Heart left ventricle (tissue), 16 donors: ENCODE measurements around the gene UTRN. TPM values are rescaled to one million over a fixed set of nuclear protein-coding genes. Genes with fewer than 3 reads are reported as not detected.

Source experiments
- ATAC-seq, 4 donors: fragments of 200-7000 bp; cut with Tn5 transposase; one replicate each; pipeline ENCODE4 v1.9.1; 2020 to 2022; ENCODE audit warnings: moderate library complexity in 4 of 4, mild to moderate bottlenecking in 3 of 4, moderate number of reproducible peaks in 1 of 4
- DNase-seq, 5 donors: peaks; one replicate each; pipeline ENCODE4 v3.0.0-alpha.2; 2020
- H3K27ac ChIP-seq, 12 donors: fragments of 200-600 bp; sonication (generic) in 4 of 12; one replicate each; pipeline versions ENCODE4 v1.5.0 to v1.8.0; 2016 to 2022; ENCODE audit warnings: mild to moderate bottlenecking in 2 of 12
- H3K27me3 ChIP-seq, 9 donors: fragments of 200-600 bp; sonication (generic) in 2 of 9; one replicate each; pipeline versions ENCODE4 v1.5.1 to v1.8.0; 2016 to 2022; ENCODE audit warnings: mild to moderate bottlenecking in 3 of 9
- H3K36me3 ChIP-seq, 9 donors: fragments of 200-600 bp; sonication (generic) in 2 of 9; one replicate each; pipeline versions ENCODE4 v1.5.0 to v1.8.0; 2018 to 2022; ENCODE audit warnings: mild to moderate bottlenecking in 2 of 9
- H3K4me1 ChIP-seq, 12 donors: fragments of 200-600 bp; sonication (generic) in 4 of 12; one replicate each; pipeline versions ENCODE4 v1.5.0 to v1.8.0; 2016 to 2022; ENCODE audit warnings: mild to moderate bottlenecking in 3 of 12
- H3K4me3 ChIP-seq, 12 donors: fragments of 200-600 bp; sonication (generic) in 4 of 12; one replicate each; pipeline versions ENCODE4 v1.5.0 to v1.8.0; 2017 to 2022; ENCODE audit warnings: mild to moderate bottlenecking in 9 of 12, moderate library complexity in 4 of 12
- H3K9me3 ChIP-seq, 12 donors: fragments of 200-600 bp; sonication (generic) in 4 of 12; one replicate each; pipeline versions ENCODE4 v1.5.0 to v1.8.0; 2016 to 2022; ENCODE audit warnings: mild to moderate bottlenecking in 1 of 12
- CTCF ChIP-seq, 12 donors: fragments of 200-600 bp; sonication (generic) in 4 of 12; IDR thresholded peaks; one replicate each; pipeline versions ENCODE4 v1.5.0 to v1.8.0; 2018 to 2022; ENCODE audit warnings: antibody characterized with exemption in 12 of 12, mild to moderate bottlenecking in 5 of 12
- POLR2A ChIP-seq, 2 donors: fragments of 450-650 bp; IDR thresholded peaks; one replicate each; pipeline ENCODE4 v1.6.1; 2017; ENCODE audit warnings: antibody characterized with exemption in 2 of 2, mild to moderate bottlenecking in 2 of 2, moderate library complexity in 2 of 2
- WGBS, 4 donors: extraction: QIAGEN DNeasy Blood & Tissue Kit in 2 of 4; methylation state at CpG; one replicate each; pipeline versions ENCODE4 v1.1.5 to v1.1.7; 2013 to 2018; 5-methylcytosine and 5-hydroxymethylcytosine counted together
- intact Hi-C, 10 donors: fragments of 100-400 bp; cut with DNase I; formaldehyde crosslinking; loops; one replicate each; pipeline versions ENCODE4 v1.11.1 to v1.14.2; 2022
- polyA plus RNA-seq, 2 donors: library from polyadenylated mRNA; stranded (reverse); fragments of 200-250 nt; gene quantifications; one replicate each; pipeline ENCODE4 v1.2.3, GENCODE V29; 2013
- total RNA-seq, 9 donors: library from RNA; depleted of rRNA in 2 of 9; stranded (reverse); fragments of >200 nt in 2 of 9; fragmentation: NEBNext Ultra II Directional in 3 of 9; extraction: Animal tissue kit (Norgen Biotek cat#: 25700) in 3 of 9; gene quantifications; one replicate each; pipeline versions ENCODE4 v1.1.0 to v1.2.4, GENCODE V29; 2016 to 2023
- donor health status: ischemic (EF 13 %, LVEDD 7.1; RV severe dilation, severe dysfunction).
- donor health status: healthy with polysubstance abuse.
- donor health status: DM: no; HTN: yes; CAD: no.
- donor health status: DM: no; HTN: no; CAD: no.
- donor health status: ischemic (EF 25% LVEDD 6.9; RV normal size, moderate dysfunction).
- donor health status: ischemic (EF 25% LVEDD 5.7; RV mildly dilated, moderate dysfunction).
- donor health status: healthy.
- donor health status: DM: yes; HTN: yes; CAD: no.
- donor health status: ischemic (EF 35%, LVEDD 5.7; RV mildly dilated, moderate dysfunction).
- donor health status: nonischemic (EF 11% LVEDD 7.7; RV severe dilation, severe dysfunction).
- donor health status: DM: yes; HTN: yes; CAD: no.
- donor health status: PGD.
- donor health status: ischemic (EF 29% LVEDD 5.4; RV normal size, mild dysfunction).
- donor health status: nonischemic (EF 23%, LVEDD 6.1; RV moderate dilation, normal function).

The UTRN gene
- total and polyA plus RNA-seq, 11 donors = 13.9 to 129 (median 77.4) TPM

GRCh38 chr6:144283646-144284477 is 1.3 kb upstream of the UTRN start:
- intact Hi-C loops = loop anchor here in 9 of 10 donors (2.0 to 10.0 kb wide), 14 partner anchors 17 to 199 kb away; partner anchors contain the start of genes STX11 (in 2 of the 9) and SF3B5 (in 1 of the 9)
- DNase-seq (no peak), ATAC-seq (no peak)
- 9 to 10% (median 10%) methylated on average over 13 of the region's 13 CpGs for WGBS, 4 donors
- peaks cover 0 to 1% (median 0%) of the 10 kb centered on the region in 9 donors for H3K36me3 ChIP-seq
- H3K4me3 ChIP-seq = peak overlapping the region; percentile 67 to 92 (median 86)
- no peaks in the 10 kb centered on the region for H3K27me3 ChIP-seq
- peak in 4 of 12 donors; percentile 8 to 18 (median 12) for TF ChIP-seq CTCF (IDR thresholded peaks at IDR 0.05)
- TF ChIP-seq POLR2A (IDR thresholded peaks at IDR 0.05) = no peak
- H3K9me3 ChIP-seq = no peaks in the 10 kb centered on the region
- H3K4me1 ChIP-seq = peaks cover 0 to 29% (median 11%) of the 10 kb centered on the region in 12 donors
- H3K27ac ChIP-seq = peak overlapping the region in 11 of 12 donors; percentile 95 to 99 (median 98)

- H3K27me3 ChIP-seq = no peaks in the 10 kb centered on the region
- peaks cover 0 to 3% (median 0%) of the 10 kb centered on the region in 9 donors for H3K36me3 ChIP-seq
- H3K4me3 ChIP-seq = peak overlapping the region; percentile 67 to 92 (median 86)
- no peak for ATAC-seq
- no peaks in the 10 kb centered on the region for H3K9me3 ChIP-seq
- intact Hi-C loops = loop anchor here in 9 of 10 donors (2.0 to 10.0 kb wide), 14 partner anchors 18 to 198 kb away; partner anchors contain the start of genes STX11 (in 2 of the 9) and SF3B5 (in 1 of the 9)
- 0 to 1% (median 1%) methylated on average over 7 of the region's 7 CpGs for WGBS, 4 donors
- DNase-seq = no peak
- TF ChIP-seq CTCF (IDR thresholded peaks at IDR 0.05) = no peak
- no peak for TF ChIP-seq POLR2A (IDR thresholded peaks at IDR 0.05)
- peaks cover 0 to 31% (median 11%) of the 10 kb centered on the region in 12 donors for H3K4me1 ChIP-seq
- H3K27ac ChIP-seq = peak overlapping the region; percentile 95 to 99 (median 98)
Measured at GRCh38 chr6:144284478-144284782, 705 bp upstream of the UTRN start.

- DNase-seq = no peak
- intact Hi-C loops = loop anchor here (1.0 to 10.0 kb wide), 21 partner anchors 19 to 197 kb away; partner anchors contain the start of genes STX11 (in 2 of the 10) and SF3B5 (in 1 of the 10)
- H3K4me3 ChIP-seq = peak overlapping the region; percentile 67 to 92 (median 86)
- H3K4me1 ChIP-seq = peaks cover 0 to 31% (median 11%) of the 10 kb centered on the region in 12 donors
- H3K27ac ChIP-seq = peak overlapping the region; percentile 95 to 99 (median 98)
- no peaks in the 10 kb centered on the region for H3K9me3 ChIP-seq
- H3K27me3 ChIP-seq = no peaks in the 10 kb centered on the region
- 0 to 2% (median 0%) methylated on average over 15 of the region's 15 CpGs for WGBS, 4 donors
- peak in 1 of 4 donors; percentile 28 for ATAC-seq
- peaks cover 0 to 8% (median 0%) of the 10 kb centered on the region in 9 donors for H3K36me3 ChIP-seq
- TF ChIP-seq POLR2A (IDR thresholded peaks at IDR 0.05) = no peak
Measured at GRCh38 chr6:144285548-144285797, 338 bp downstream of the UTRN start.

- ATAC-seq (peak; percentile 72 to 86 (median 78)), DNase-seq (peak; percentile 80 to 91 (median 89))
- H3K9me3 ChIP-seq = no peaks in the 10 kb centered on the region
- peaks cover 0 to 31% (median 11%) of the 10 kb centered on the region in 12 donors for H3K4me1 ChIP-seq
- H3K36me3 ChIP-seq = peaks cover 0 to 8% (median 0%) of the 10 kb centered on the region in 9 donors
- intact Hi-C loops = loop anchor here (1.0 to 10.0 kb wide), 23 partner anchors 19 to 197 kb away; partner anchors contain the start of genes STX11 (in 2 of the 10) and SF3B5 (in 1 of the 10)
- WGBS, 4 donors = 0 to 6% (median 0%) methylated on average over 25 to 51 of the region's 51 CpGs
- H3K27me3 ChIP-seq = no peaks in the 10 kb centered on the region
- peak overlapping the region; percentile 67 to 92 (median 86) for H3K4me3 ChIP-seq
- H3K27ac ChIP-seq = peak overlapping the region; percentile 95 to 99 (median 98)
- TF ChIP-seq POLR2A (IDR thresholded peaks at IDR 0.05) (peak in 1 of 2 donors; percentile 41), CTCF (IDR thresholded peaks at IDR 0.05) (peak in 1 of 12 donors; percentile 8)
Measured at GRCh38 chr6:144285798-144286502, 815 bp downstream of the UTRN start.
